ENCODE data around the gene MZF1. TPM values are rescaled to one million over a fixed set of nuclear protein-coding genes. Genes with fewer than 3 reads are reported as not detected.
A peak's percentile ranks its signal among the peaks of the same experiment; 100 is the strongest.

The MZF1 gene
- polyA plus RNA-seq, 1 donor (not counting 4 experiments of a cell fraction or from before 2014, with no cell fraction given): 7.4 TPM

DNA sequence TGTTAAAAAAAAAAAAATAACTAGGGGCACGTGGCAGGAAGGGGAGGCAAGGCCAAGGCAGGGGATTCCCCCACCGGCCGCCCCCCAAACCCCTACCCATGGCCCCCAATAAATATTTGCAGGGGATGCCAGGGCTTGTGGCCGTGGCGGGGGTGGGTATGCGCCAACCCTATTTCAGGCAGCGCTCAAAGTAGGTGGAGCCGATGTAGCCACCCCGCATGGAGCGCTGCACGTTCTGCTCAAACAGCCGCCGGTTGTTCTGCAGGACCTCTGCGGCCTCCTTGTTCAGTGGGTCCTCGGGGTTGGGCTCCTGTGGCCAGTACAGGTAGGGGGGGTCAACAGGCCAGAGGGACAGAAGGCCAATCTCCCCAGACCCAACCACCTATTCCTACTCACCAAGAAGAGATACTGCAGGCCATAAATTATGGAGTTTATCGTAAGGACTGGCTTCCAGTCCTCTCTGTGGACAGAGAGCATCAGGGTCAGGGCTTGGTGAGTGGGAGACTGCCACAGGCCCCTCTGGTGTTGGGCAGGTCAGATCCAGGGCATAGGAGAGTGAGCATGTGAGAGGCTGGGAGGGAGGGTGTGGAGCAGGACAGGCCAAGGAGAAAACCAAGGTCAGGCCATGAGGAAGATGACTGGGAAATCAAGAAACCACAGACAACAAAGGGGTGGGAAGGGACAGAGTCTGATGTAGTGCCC lies 17.1 kb downstream of the MZF1 start:
- FAIRE-seq: no peak
- H3K79me2 ChIP-seq (ENCODE audit: control insufficient read depth, insufficient read depth, low read length): peaks cover 43% of the 10 kb centered on the region
- no peaks in the 10 kb centered on the region for H3K9me1 ChIP-seq (ENCODE audit: control insufficient read depth, extremely low read depth, insufficient read depth, low read length)
- no peaks in the 10 kb centered on the region for H3K9me3 ChIP-seq (ENCODE audit: control insufficient read depth, low read depth, low read length)
- peaks cover 24 to 27% of the 10 kb centered on the region in 2 experiments for H3K36me3 ChIP-seq (ENCODE audit: control insufficient read depth in 2 of 2, extremely low read depth in 1 of 2, insufficient read depth in 2 of 2, low read length in 2 of 2)
- no peak overlapping the region for H3K4me3 ChIP-seq (ENCODE audit: control insufficient read depth in 2 of 3, extremely low read depth in 1 of 3, insufficient read depth in 2 of 3, low read depth in 1 of 3, low read length in 3 of 3)
- H4K20me1 ChIP-seq (ENCODE audit: control insufficient read depth, extremely low read depth, insufficient read depth, low read length): peaks cover 2% of the 10 kb centered on the region
- H3K9ac ChIP-seq (ENCODE audit: control insufficient read depth, extremely low read depth, insufficient read depth, low read length): no peak overlapping the region
- no peak overlapping the region for H3K4me2 ChIP-seq (ENCODE audit: control insufficient read depth, extremely low read depth, insufficient read depth, low read depth, low read length)
- H3K27ac ChIP-seq (ENCODE audit: control insufficient read depth, insufficient read depth, low read length): no peak overlapping the region
- peaks cover 34% of the 10 kb centered on the region for H3K4me1 ChIP-seq (ENCODE audit: control insufficient read depth, extremely low read depth, insufficient read depth, low read length)
- dilution Hi-C loops (cut with MboI; ENCODE audit: extremely low pct_ligation_motif_present, low sequenced_read_pairs): no loop called here
- DNase-seq (ENCODE audit: low read depth, low spot score): no peak
- H2AFZ ChIP-seq (ENCODE audit: control insufficient read depth, low read length): no peak overlapping the region
- H3K27me3 ChIP-seq (ENCODE audit: control insufficient read depth, extremely low read depth, insufficient read depth, low read length): no peaks in the 10 kb centered on the region
- TF ChIP-seq CTCF (optimal IDR thresholded peaks at IDR 0.05 in 1 of 3, IDR thresholded peaks at IDR 0.05 in 1 of 3, conservative IDR thresholded peaks at IDR 0.05 in 1 of 3; ENCODE audit: extremely low read depth in 1 of 3, insufficient read depth in 2 of 3, low read length in 3 of 3): no peak
- TF ChIP-seq EZH2 (IDR thresholded peaks at IDR 0.05; ENCODE audit: low read length): no peak

GRCh38 chr19:58555369-58555885 lies 17.7 kb downstream of the MZF1 start:
- peaks cover 5% of the 10 kb centered on the region for H4K20me1 ChIP-seq (ENCODE audit: control insufficient read depth, extremely low read depth, insufficient read depth, low read length)
- no peaks in the 10 kb centered on the region for H3K27me3 ChIP-seq (ENCODE audit: control insufficient read depth, extremely low read depth, insufficient read depth, low read length)
- peaks cover 28 to 33% of the 10 kb centered on the region in 2 experiments for H3K36me3 ChIP-seq (ENCODE audit: control insufficient read depth in 2 of 2, extremely low read depth in 1 of 2, insufficient read depth in 2 of 2, low read length in 2 of 2)
- dilution Hi-C loops (cut with MboI; ENCODE audit: extremely low pct_ligation_motif_present, low sequenced_read_pairs): no loop called here
- peak overlapping the region; percentile 91 for H3K9ac ChIP-seq (ENCODE audit: control insufficient read depth, extremely low read depth, insufficient read depth, low read length)
- H3K27ac ChIP-seq (ENCODE audit: control insufficient read depth, insufficient read depth, low read length): peak overlapping the region; percentile 86
- peaks cover 34% of the 10 kb centered on the region for H3K4me1 ChIP-seq (ENCODE audit: control insufficient read depth, extremely low read depth, insufficient read depth, low read length)
- H3K9me1 ChIP-seq (ENCODE audit: control insufficient read depth, extremely low read depth, insufficient read depth, low read length): no peaks in the 10 kb centered on the region
- H2AFZ ChIP-seq (ENCODE audit: control insufficient read depth, low read length): peak overlapping the region; percentile 79
- DNase-seq (ENCODE audit: low read depth, low spot score) (no peak), FAIRE-seq (no peak)
- TF ChIP-seq EZH2 (IDR thresholded peaks at IDR 0.05; ENCODE audit: low read length): no peak
- TF ChIP-seq CTCF (optimal IDR thresholded peaks at IDR 0.05 in 1 of 3, IDR thresholded peaks at IDR 0.05 in 1 of 3, conservative IDR thresholded peaks at IDR 0.05 in 1 of 3; ENCODE audit: extremely low read depth in 1 of 3, insufficient read depth in 2 of 3, low read length in 3 of 3): no peak
- H3K4me3 ChIP-seq (ENCODE audit: control insufficient read depth in 2 of 3, extremely low read depth in 1 of 3, insufficient read depth in 2 of 3, low read depth in 1 of 3, low read length in 3 of 3): peak overlapping the region; percentile 67 to 92 (median 89)
- peaks cover 47% of the 10 kb centered on the region for H3K79me2 ChIP-seq (ENCODE audit: control insufficient read depth, insufficient read depth, low read length)
- peak overlapping the region; percentile 97 for H3K4me2 ChIP-seq (ENCODE audit: control insufficient read depth, extremely low read depth, insufficient read depth, low read depth, low read length)
- no peaks in the 10 kb centered on the region for H3K9me3 ChIP-seq (ENCODE audit: control insufficient read depth, low read depth, low read length)

Data from keratinocyte (primary cell).